Body of pancreas (tissue), 4 donors: ENCODE results near the gene FGF14. TPM values are rescaled to one million over a fixed set of nuclear protein-coding genes. Genes with fewer than 3 reads are reported as not detected.

ENCODE experiments used
- ATAC-seq: fragments of 150-250 bp; one replicate; pipeline ENCODE4 v1.9.1; 2016
- DNase-seq, 4 donors: peaks; one replicate each; pipeline ENCODE4 v3.0.0-alpha.2; 2019
- H3K27ac ChIP-seq, 4 donors: fragments of 200-600 bp; sonication (generic); 1 replicate in 3 of 4; 2 replicates in 1 of 4; pipeline versions ENCODE4 v1.5.1 to v1.6.1; 2016 to 2019; ENCODE audit warnings: mild to moderate bottlenecking in 1 of 4, mixed read lengths in 1 of 4, moderate library complexity in 1 of 4
- H3K27me3 ChIP-seq, 2 donors: fragments of 200-600 bp; sonication (generic); one replicate each; pipeline ENCODE4 v1.6.0; 2016; ENCODE audit warnings: mild to moderate bottlenecking in 1 of 2
- H3K36me3 ChIP-seq, 2 donors: fragments of 200-600 bp; sonication (generic); replicated peaks in 1 of 2; 2 replicates each; pipeline ENCODE4 v1.5.1; 2016; ENCODE audit warnings: low read depth in 2 of 2; ENCODE audit not compliant: insufficient read depth in 1 of 2
- H3K4me1 ChIP-seq: fragments of 200-600 bp; sonication (generic); one replicate; pipeline ENCODE4 v1.6.0; 2016
- H3K4me3 ChIP-seq, 2 donors: fragments of 200-600 bp; sonication (generic); 1 replicate in 1 of 2; 2 replicates in 1 of 2; pipeline ENCODE4 v1.5.1; 2016 to 2019
- H3K9me3 ChIP-seq, 3 donors: fragments of 200-600 bp; sonication (generic); 1 replicate in 2 of 3; 2 replicates in 1 of 3; pipeline ENCODE4 v1.5.1; 2016
- CTCF ChIP-seq, 7 experiments: fragments of 450-650 bp in 4 of 7; fragments of 200-600 bp in 3 of 7; sonication (generic) in 3 of 7; IDR thresholded peaks; one replicate each; pipeline ENCODE4 v1.5.1; 2016 to 2019; ENCODE audit warnings: antibody characterized with exemption in 7 of 7
- POLR2A ChIP-seq, 3 donors: fragments of 450-650 bp; IDR thresholded peaks; one replicate each; pipeline ENCODE4 v1.6.1; 2016; ENCODE audit warnings: antibody characterized with exemption in 3 of 3, mild to moderate bottlenecking in 2 of 3
- WGBS, 2 donors: methylation state at CpG; one replicate each; pipeline ENCODE4 v1.1.5; 2017; 5-methylcytosine and 5-hydroxymethylcytosine counted together
- intact Hi-C: fragments of 100-400 bp; cut with DNase I; formaldehyde crosslinking; loops from one replicate; pipeline ENCODE4 v1.15.1; 2023
- total RNA-seq, 2 donors: library from RNA; depleted of rRNA; stranded (reverse); fragments of >200 nt; gene quantifications; one replicate each; pipeline ENCODE4 v1.1.0, GENCODE V29; 2016

Gene FGF14
- total RNA-seq, 2 donors from 2014 or later, result under 0.01 to 0.52 TPM

GRCh38 chr13:102177431-102177830 is 224.4 kb downstream of the FGF14 start:
- Histone ChIP-seq H3K4me3 (no peak overlapping the region), H3K4me1 (no peaks in the 10 kb centered on the region), H3K9me3 (no peaks in the 10 kb centered on the region), H3K36me3 (no peaks in the 10 kb centered on the region), H3K27me3 (no peaks in the 10 kb centered on the region), H3K27ac (no peak overlapping the region)
- DNase-seq, result no peak
- no peak for TF ChIP-seq POLR2A (IDR thresholded peaks at IDR 0.05)
- no peak for TF ChIP-seq CTCF (IDR thresholded peaks at IDR 0.05)
- no peak for ATAC-seq
- intact Hi-C loops, result no loop called here

DNA sequence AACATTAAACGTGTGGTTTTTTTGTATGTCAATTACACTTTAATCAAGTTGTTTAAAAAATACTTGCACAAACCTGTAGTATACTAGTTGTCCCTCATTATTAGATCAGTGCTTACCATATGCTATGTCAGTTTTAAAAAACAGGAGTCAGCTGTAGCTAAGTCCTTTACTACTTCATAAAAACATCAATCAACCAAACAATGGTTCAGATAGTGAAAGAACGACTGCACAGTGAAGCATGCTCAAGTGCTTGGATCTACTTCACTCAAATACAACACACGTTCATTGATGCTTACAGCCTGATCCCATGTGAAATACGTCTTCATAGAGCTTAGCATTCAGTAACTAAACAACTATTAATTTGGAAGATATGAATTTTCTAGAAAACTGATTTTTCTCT is 225.0 kb downstream of the FGF14 start:
- no peak overlapping the region for H3K27ac ChIP-seq
- no peak for DNase-seq
- no peaks in the 10 kb centered on the region for H3K9me3 ChIP-seq
- no peak for TF ChIP-seq POLR2A (IDR thresholded peaks at IDR 0.05)
- TF ChIP-seq CTCF (IDR thresholded peaks at IDR 0.05), result no peak
- no peaks in the 10 kb centered on the region for H3K27me3 ChIP-seq
- WGBS, 2 donors, result 39 to 40% methylated on average over 4 of the region's 4 CpGs
- intact Hi-C loops, result no loop called here
- H3K36me3 ChIP-seq, result no peaks in the 10 kb centered on the region
- H3K4me3 ChIP-seq, result no peak overlapping the region
- H3K4me1 ChIP-seq, result no peaks in the 10 kb centered on the region
- ATAC-seq, result no peak

DNA sequence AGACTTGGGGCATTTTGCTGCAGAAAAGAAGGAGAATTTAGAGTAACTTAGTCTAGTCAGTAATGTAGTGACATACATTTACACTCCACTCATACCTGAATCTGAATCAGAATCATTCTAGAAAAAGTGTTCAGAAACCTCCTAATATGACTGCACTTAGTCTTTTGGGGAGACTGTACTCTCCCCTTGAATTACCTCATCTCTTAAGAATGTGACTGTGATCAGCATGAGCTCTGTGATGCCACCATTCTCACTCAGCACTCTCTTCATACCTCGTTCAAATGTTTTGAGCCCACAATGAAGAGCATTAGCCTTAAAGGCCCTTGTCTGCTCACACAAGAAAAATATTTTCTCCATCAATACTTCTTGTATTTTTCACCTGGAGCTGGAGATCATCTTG is 229.4 kb downstream of the FGF14 start:
- intact Hi-C loops, result no loop called here
- no peak for DNase-seq

GRCh38 chr13:102170305-102170704 is 231.5 kb downstream of the FGF14 start:
- WGBS, 2 donors, result 59 to 69% methylated on average over 6 of the region's 6 CpGs
- H3K4me3 ChIP-seq, result no peak overlapping the region
- no peak for TF ChIP-seq CTCF (IDR thresholded peaks at IDR 0.05)
- no peak for TF ChIP-seq POLR2A (IDR thresholded peaks at IDR 0.05)
- intact Hi-C loops, result no loop called here
- H3K9me3 ChIP-seq, result no peaks in the 10 kb centered on the region
- no peak overlapping the region for H3K27ac ChIP-seq
- no peak for DNase-seq
- ATAC-seq, result no peak
- no peaks in the 10 kb centered on the region for H3K27me3 ChIP-seq
- no peaks in the 10 kb centered on the region for H3K36me3 ChIP-seq
- H3K4me1 ChIP-seq, result no peaks in the 10 kb centered on the region

More for the DNA sequence above, 229.4 kb downstream of the FGF14 start:
- Histone ChIP-seq H3K27ac (no peak overlapping the region), H3K27me3 (no peaks in the 10 kb centered on the region), H3K36me3 (no peaks in the 10 kb centered on the region), H3K4me1 (no peaks in the 10 kb centered on the region), H3K4me3 (no peak overlapping the region), H3K9me3 (no peaks in the 10 kb centered on the region)
- no peak for ATAC-seq
- 54 to 57% methylated on average over 1 of the region's 1 CpG for WGBS, 2 donors
- TF ChIP-seq CTCF (IDR thresholded peaks at IDR 0.05) (no peak), POLR2A (IDR thresholded peaks at IDR 0.05) (no peak)

DNA sequence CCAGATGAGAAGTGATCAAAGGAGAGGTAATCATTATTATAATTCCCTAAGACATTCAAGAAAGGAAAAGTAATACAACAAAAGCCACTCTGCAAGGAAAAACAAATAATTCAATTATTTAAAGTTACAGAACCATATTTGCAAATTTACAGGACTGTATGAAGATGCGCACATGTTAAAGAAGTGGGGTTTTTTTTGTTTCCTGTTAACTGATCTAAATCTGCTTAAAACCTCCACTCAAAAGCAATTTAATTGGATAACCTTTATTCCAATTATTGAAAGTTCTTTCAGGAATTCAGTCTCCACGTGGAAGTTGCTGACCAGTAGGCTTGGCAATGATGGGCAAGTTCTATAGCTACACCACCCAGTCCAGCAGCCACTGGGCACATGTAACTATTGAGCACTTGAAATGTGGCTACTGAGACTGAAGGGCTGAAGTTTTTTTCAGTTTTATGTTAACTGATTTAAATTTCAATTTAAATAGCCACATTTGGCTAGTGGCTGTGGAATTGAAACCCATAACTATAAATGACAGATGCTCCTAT is 232.3 kb downstream of the FGF14 start:
- no peak for ATAC-seq
- Histone ChIP-seq H3K9me3 (no peaks in the 10 kb centered on the region), H3K27me3 (no peaks in the 10 kb centered on the region), H3K4me1 (no peaks in the 10 kb centered on the region), H3K4me3 (no peak overlapping the region), H3K27ac (no peak overlapping the region), H3K36me3 (no peaks in the 10 kb centered on the region)
- no peak for DNase-seq
- intact Hi-C loops, result no loop called here
- TF ChIP-seq CTCF (IDR thresholded peaks at IDR 0.05) (no peak), POLR2A (IDR thresholded peaks at IDR 0.05) (no peak)
- 51 to 60% methylated on average over 2 of the region's 2 CpGs for WGBS, 2 donors
